Cardiac muscle cell (in vitro differentiated cells and primary cell): ENCODE results near the gene CNTN5. TPM values are rescaled to one million over a fixed set of nuclear protein-coding genes. Genes with fewer than 3 reads are reported as not detected.
A peak's percentile ranks its signal among the peaks of the same experiment; 100 is the strongest.
"Not testable (repeated sequence)": the region's sequence is repeated elsewhere in the genome, so short reads cannot be mapped to it uniquely, and the experiment has no call there.

Source experiments
- DNase-seq, 2 donors: peaks; one replicate each; pipeline versions ENCODE4 v3.0.0 to v3.0.0-alpha.2; 2010 to 2017; ENCODE audit warnings: low read depth in 1 of 2, low spot score in 1 of 2
- H3K27ac ChIP-seq: fragments of 200-600 bp; sonication (generic); 2 replicates; pipeline ENCODE4 v1.5.1; 2016
- H3K27me3 ChIP-seq: fragments of 200-600 bp; sonication (generic); 2 replicates; pipeline ENCODE4 v1.6.0; 2016; ENCODE audit warnings: control low read depth
- H3K36me3 ChIP-seq: fragments of 200-600 bp; sonication (generic); 2 replicates; pipeline ENCODE4 v1.5.1; 2016; ENCODE audit warnings: control low read depth
- H3K4me1 ChIP-seq: fragments of 200-600 bp; sonication (generic); 2 replicates; pipeline ENCODE4 v1.8.1; 2017; ENCODE audit warnings: low read depth, mild to moderate bottlenecking, mixed run types
- H3K4me3 ChIP-seq: fragments of 200-600 bp; sonication (generic); 2 replicates; pipeline ENCODE4 v1.5.1; 2016; ENCODE audit warnings: mild to moderate bottlenecking
- H3K9me3 ChIP-seq: fragments of 200-600 bp; sonication (generic); 2 replicates; pipeline ENCODE4 v1.5.1; 2017; ENCODE audit warnings: low read depth, mild to moderate bottlenecking, control low read depth
- CTCF ChIP-seq: IDR thresholded peaks from 2 replicates; pipeline ENCODE4 v1.5.1; 2012; ENCODE audit warnings: low read depth, mild to moderate bottlenecking, low read length
- polyA plus RNA-seq: library from polyadenylated mRNA; unstranded; fragments of >200 nt; fragmentation: Nextera tagmentation; extraction: Ambion mirVana; gene quantifications from 2 replicates; pipeline ENCODE4 v1.2.1, GENCODE V29; 2016
- total RNA-seq: library from RNA; depleted of rRNA; stranded (reverse); fragments of >200 nt; gene quantifications from 2 replicates; pipeline ENCODE4 v1.2.3, GENCODE V29; 2016

Gene CNTN5
- total and polyA plus RNA-seq, 2 experiments from 2014 or later = 30.0 to 41.3 TPM

GRCh38 chr11:99271527-99271926 lies 250.8 kb downstream of the CNTN5 start:
- DNase-seq = peak in 1 of 2 donors; percentile 7

GRCh38 chr11:99275521-99275920 lies 254.8 kb downstream of the CNTN5 start:
- no peak overlapping the region for H3K4me3 ChIP-seq
- no peak overlapping the region for H3K27ac ChIP-seq
- no peak for DNase-seq
- no peaks in the 10 kb centered on the region for H3K27me3 ChIP-seq
- H3K36me3 ChIP-seq = no peaks in the 10 kb centered on the region
- no peak for TF ChIP-seq CTCF
- H3K9me3 ChIP-seq = no peaks in the 10 kb centered on the region
- H3K4me1 ChIP-seq = no peaks in the 10 kb centered on the region

More at GRCh38 chr11:99271527-99271926, 250.8 kb downstream of the CNTN5 start:
- no peaks in the 10 kb centered on the region for H3K36me3 ChIP-seq
- no peak overlapping the region for H3K27ac ChIP-seq
- H3K9me3 ChIP-seq = no peaks in the 10 kb centered on the region
- H3K4me1 ChIP-seq = peaks cover 5% of the 10 kb centered on the region
- H3K4me3 ChIP-seq = no peak overlapping the region
- TF ChIP-seq CTCF = no peak
- H3K27me3 ChIP-seq = no peaks in the 10 kb centered on the region

- H3K27ac ChIP-seq = no peak overlapping the region
These were observed 256.5 kb downstream of the CNTN5 start for GRCh38 chr11:99277281-99277680.

GRCh38 chr11:99279266-99279665 lies 258.5 kb downstream of the CNTN5 start:
- TF ChIP-seq CTCF = no peak
- no peak for DNase-seq
- Histone ChIP-seq H3K27me3 (no peaks in the 10 kb centered on the region), H3K36me3 (no peaks in the 10 kb centered on the region), H3K4me3 (no peak overlapping the region), H3K9me3 (no peaks in the 10 kb centered on the region), H3K4me1 (no peaks in the 10 kb centered on the region), H3K27ac (no peak overlapping the region)

More at GRCh38 chr11:99277281-99277680, 256.5 kb downstream of the CNTN5 start:
- no peak for TF ChIP-seq CTCF
- Histone ChIP-seq H3K9me3 (no peaks in the 10 kb centered on the region), H3K4me3 (no peak overlapping the region), H3K27me3 (no peaks in the 10 kb centered on the region), H3K4me1 (no peaks in the 10 kb centered on the region), H3K36me3 (no peaks in the 10 kb centered on the region)
- DNase-seq = no peak

GRCh38 chr11:99281331-99281730 lies 260.6 kb downstream of the CNTN5 start:
- no peaks in the 10 kb centered on the region for H3K4me1 ChIP-seq
- DNase-seq = no peak
- H3K27ac ChIP-seq = no peak overlapping the region

GRCh38 chr11:99297925-99298324 lies 277.2 kb downstream of the CNTN5 start:
- not testable (repeated sequence) for H3K4me1 ChIP-seq, H3K27ac ChIP-seq, H3K27me3 ChIP-seq, H3K4me3 ChIP-seq, DNase-seq, H3K36me3 ChIP-seq, H3K9me3 ChIP-seq

More at GRCh38 chr11:99281331-99281730, 260.6 kb downstream of the CNTN5 start:
- no peaks in the 10 kb centered on the region for H3K27me3 ChIP-seq
- H3K4me3 ChIP-seq = no peak overlapping the region
- H3K9me3 ChIP-seq = no peaks in the 10 kb centered on the region
- no peak for TF ChIP-seq CTCF
- H3K36me3 ChIP-seq = no peaks in the 10 kb centered on the region
